ENCODE measurements around the gene GOLIM4.
"Not testable (repeated sequence)": the region's sequence is repeated elsewhere in the genome, so short reads cannot be mapped to it uniquely, and the experiment has no call there.

The GOLIM4 gene

GRCh38 chr3:168071591-168072322 lies 24.0 kb downstream of the GOLIM4 start:
- no peak for DNase-seq

GRCh38 chr3:168070919-168071318 lies 24.8 kb downstream of the GOLIM4 start:
- no peak for DNase-seq

- DNase-seq, result no peak
Observed at GRCh38 chr3:168068346-168068745, 27.4 kb downstream of the GOLIM4 start.

- DNase-seq, result no peak
Observed at GRCh38 chr3:168066882-168067281, 28.8 kb downstream of the GOLIM4 start.

GRCh38 chr3:168065569-168065968 lies 30.2 kb downstream of the GOLIM4 start:
- DNase-seq, result no peak

GRCh38 chr3:168063122-168063521 lies 32.6 kb downstream of the GOLIM4 start:
- DNase-seq, result no peak

- DNase-seq, result no peak
Observed at GRCh38 chr3:168062679-168063078, 33.0 kb downstream of the GOLIM4 start.

- DNase-seq, result no peak
Observed at GRCh38 chr3:168061332-168061996, 34.3 kb downstream of the GOLIM4 start.

GRCh38 chr3:168060317-168060716 lies 35.4 kb downstream of the GOLIM4 start:
- DNase-seq, result no peak

- no peak for DNase-seq
Observed at GRCh38 chr3:168058481-168058880, 37.2 kb downstream of the GOLIM4 start.

- DNase-seq, result not testable (repeated sequence)
Observed at GRCh38 chr3:168056398-168057230, 39.1 kb downstream of the GOLIM4 start.

GRCh38 chr3:168054447-168054846 lies 41.3 kb downstream of the GOLIM4 start:
- DNase-seq, result no peak

GRCh38 chr3:168053115-168053514 lies 42.6 kb downstream of the GOLIM4 start:
- DNase-seq, result no peak

- DNase-seq, result no peak
Observed at GRCh38 chr3:168052515-168052914, 43.2 kb downstream of the GOLIM4 start.

GRCh38 chr3:168051531-168052471 lies 43.9 kb downstream of the GOLIM4 start:
- DNase-seq, result no peak

GRCh38 chr3:168051070-168051469 lies 44.7 kb downstream of the GOLIM4 start:
- no peak for DNase-seq

- no peak for DNase-seq
Observed at GRCh38 chr3:168049367-168049974, 46.3 kb downstream of the GOLIM4 start.

- no peak for DNase-seq
Observed at GRCh38 chr3:168048414-168049330, 47.1 kb downstream of the GOLIM4 start.

GRCh38 chr3:168047936-168048335 lies 47.8 kb downstream of the GOLIM4 start:
- DNase-seq, result no peak

- no peak for DNase-seq
Observed at GRCh38 chr3:168047190-168047795, 48.4 kb downstream of the GOLIM4 start.

All from activated CD8-positive, alpha-beta memory T cell treated with anti-CD3 and anti-CD28 coated beads, Interleukin-2, amount 50 U/mL, for 4 hours (primary cell).